CD4-positive, alpha-beta T cell treated with Interleukin-17A for 1 hour (primary cell): ENCODE data around the gene CKAP4.

Experiments
- DNase-seq: peaks from one replicate; pipeline ENCODE4 v3.0.0-alpha.2; 2020

Gene CKAP4

GRCh38 chr12:106239241-106239950 lies 8.4 kb downstream of the CKAP4 start:
- DNase-seq = no peak

GRCh38 chr12:106238146-106238545 lies 9.7 kb downstream of the CKAP4 start:
- no peak for DNase-seq

- DNase-seq = no peak
These were observed 12.1 kb downstream of the CKAP4 start for GRCh38 chr12:106235770-106236169.

- no peak for DNase-seq
These were observed 13.4 kb downstream of the CKAP4 start for GRCh38 chr12:106234449-106234848.

GRCh38 chr12:106233011-106233410 lies 14.8 kb downstream of the CKAP4 start:
- no peak for DNase-seq

GRCh38 chr12:106229036-106229591 lies 18.7 kb downstream of the CKAP4 start:
- DNase-seq = no peak

- DNase-seq = no peak
These were observed 19.5 kb downstream of the CKAP4 start for GRCh38 chr12:106228320-106228710.

GRCh38 chr12:106227641-106228319 lies 20.0 kb downstream of the CKAP4 start:
- peak; percentile 81 for DNase-seq

GRCh38 chr12:106226884-106227640 lies 20.8 kb downstream of the CKAP4 start:
- peak; percentile 68 for DNase-seq

- no peak for DNase-seq
These were observed 23.5 kb downstream of the CKAP4 start for GRCh38 chr12:106224355-106224706.

- DNase-seq = peak; percentile 79
These were observed 24.1 kb downstream of the CKAP4 start for GRCh38 chr12:106223485-106224354.

GRCh38 chr12:106220536-106220935 lies 27.3 kb downstream of the CKAP4 start:
- DNase-seq = no peak

- no peak for DNase-seq
These were observed 28.8 kb downstream of the CKAP4 start for GRCh38 chr12:106219043-106219442.

- DNase-seq = no peak
These were observed 30.1 kb downstream of the CKAP4 start for GRCh38 chr12:106217706-106218105.

- DNase-seq = no peak
These were observed 33.2 kb downstream of the CKAP4 start for GRCh38 chr12:106214571-106214970.

GRCh38 chr12:106213662-106214061 lies 34.2 kb downstream of the CKAP4 start:
- DNase-seq = no peak

GRCh38 chr12:106211973-106212372 lies 35.8 kb downstream of the CKAP4 start:
- no peak for DNase-seq

GRCh38 chr12:106205208-106206069 lies 42.4 kb downstream of the CKAP4 start:
- no peak for DNase-seq

- DNase-seq = no peak
These were observed 43.5 kb downstream of the CKAP4 start for GRCh38 chr12:106204312-106204711.

GRCh38 chr12:106197906-106198623 lies 49.8 kb downstream of the CKAP4 start:
- DNase-seq = no peak

GRCh38 chr12:106195621-106196027 lies 52.2 kb downstream of the CKAP4 start:
- DNase-seq = no peak
